SK-N-MC (cell line): ENCODE data around the gene SPATA1.

Experiments used
- EZH2 ChIP-seq: fragments of 200-600 bp; sonication (generic); IDR thresholded peaks from one replicate; pipeline ENCODE4 v1.6.1; 2017; ENCODE audit warnings: antibody characterized with exemption
- FOXP2 ChIP-seq: optimal IDR thresholded peaks from 2 replicates; pipeline ENCODE3; 2011; ENCODE audit warnings: mild to moderate bottlenecking, moderate library complexity; ENCODE audit not compliant: insufficient read depth; ENCODE audit errors: extremely low read length, control extremely low read depth
- POLR2AphosphoS5 ChIP-seq: IDR thresholded peaks from 2 replicates; pipeline ENCODE4 v1.6.1; 2012; ENCODE audit warnings: mild to moderate bottlenecking, low read depth, low read length, borderline replicate concordance

GRCh38 chr1:84480650-84481049 lies 25.5 kb upstream of the SPATA1 start:
- TF ChIP-seq EZH2: no peak
- TF ChIP-seq POLR2AphosphoS5: no peak
- TF ChIP-seq FOXP2: no peak
